DOHH2 (cell line): ENCODE results near the gene NFKB1.

Source experiments
- H3F3A ChIP-seq: fragments of 200-600 bp; sonication (generic), shearing (Covaris generic); 2 replicates; pipeline ENCODE4 v1.6.0; 2016; ENCODE audit warnings: antibody characterized with exemption, mild to moderate bottlenecking; ENCODE audit not compliant: control insufficient read depth, insufficient read depth
- H3K27ac ChIP-seq: fragments of 200-600 bp; sonication (generic); 2 replicates; pipeline ENCODE4 v1.5.1; 2014; ENCODE audit warnings: low read depth, mild to moderate bottlenecking, low read length, moderate library complexity
- H3K27me3 ChIP-seq: fragments of 200-600 bp; sonication (generic); 2 replicates; pipeline ENCODE4 v1.6.1; 2014; ENCODE audit warnings: mild to moderate bottlenecking, low read length, mixed read lengths; ENCODE audit not compliant: control insufficient read depth
- H3K36me3 ChIP-seq: fragments of 200-600 bp; sonication (generic); 2 replicates; pipeline ENCODE4 v1.6.1; 2014; ENCODE audit warnings: mild to moderate bottlenecking, low read length, moderate library complexity, mixed read lengths; ENCODE audit not compliant: control insufficient read depth
- H3K4me1 ChIP-seq: fragments of 200-600 bp; sonication (generic); 2 replicates; pipeline ENCODE4 v1.6.1; 2014; ENCODE audit warnings: mild to moderate bottlenecking, low read length, mixed read lengths; ENCODE audit not compliant: control insufficient read depth
- H3K4me2 ChIP-seq: fragments of 200-600 bp; sonication (generic); 2 replicates; pipeline ENCODE4 v1.6.0; 2014; ENCODE audit warnings: mild to moderate bottlenecking, low read length, moderate library complexity
- H3K4me3 ChIP-seq: fragments of 200-600 bp; sonication (generic); 2 replicates; pipeline ENCODE4 v1.5.1; 2014; ENCODE audit warnings: mild to moderate bottlenecking, low read length, mixed read lengths
- H3K79me2 ChIP-seq: fragments of 200-600 bp; sonication (generic); 2 replicates; pipeline ENCODE4 v1.6.1; 2014; ENCODE audit warnings: mild to moderate bottlenecking, low read length, mixed read lengths; ENCODE audit not compliant: control insufficient read depth
- H3K9me2 ChIP-seq: fragments of 200-600 bp; sonication (generic); replicated peaks from 2 replicates; pipeline ENCODE4 v1.6.1; 2014; ENCODE audit warnings: mild to moderate bottlenecking, low read length, mixed read lengths; ENCODE audit not compliant: control insufficient read depth
- H3K9me3 ChIP-seq: fragments of 200-600 bp; sonication (generic); 2 replicates; pipeline ENCODE4 v1.6.1; 2014; ENCODE audit warnings: antibody characterized with exemption, low read length, mixed read lengths; ENCODE audit not compliant: control insufficient read depth, insufficient read depth
- H4K20me1 ChIP-seq: fragments of 200-600 bp; sonication (generic); 2 replicates; pipeline ENCODE4 v1.6.0; 2014; ENCODE audit warnings: low read depth, mild to moderate bottlenecking, antibody characterized with exemption, low read length, moderate library complexity; ENCODE audit not compliant: control insufficient read depth, insufficient read depth
- EZH2phosphoT487 ChIP-seq: fragments of 200-600 bp; sonication (generic); IDR thresholded peaks from 2 replicates; pipeline ENCODE4 v1.6.1; 2017; ENCODE audit warnings: borderline replicate concordance, mild to moderate bottlenecking, antibody characterized with exemption, low read length, moderate library complexity, mixed read lengths
- TF ChIP-seq, protein P1 (sequence below): fragments of 200-600 bp; sonication (generic); IDR thresholded peaks from one replicate; pipeline ENCODE4 v1.5.1; 2014; ENCODE audit warnings: antibody characterized with exemption, mild to moderate bottlenecking, low read depth, low read length; ENCODE audit not compliant: poor library complexity, severe bottlenecking

Gene NFKB1

DNA sequence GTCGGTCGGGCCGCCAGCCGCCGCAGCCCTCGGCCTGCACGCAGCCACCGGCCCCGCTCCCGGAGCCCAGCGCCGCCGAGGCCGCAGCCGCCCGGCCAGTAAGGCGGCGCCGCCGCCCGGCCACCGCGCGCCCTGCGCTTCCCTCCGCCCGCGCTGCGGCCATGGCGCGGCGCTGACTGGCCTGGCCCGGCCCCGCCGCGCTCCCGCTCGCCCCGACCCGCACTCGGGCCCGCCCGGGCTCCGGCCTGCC is 213 bp downstream of the NFKB1 start:
- H3K79me2 ChIP-seq, result peaks cover 48% of the 10 kb centered on the region
- H3K27ac ChIP-seq, result peak overlapping the region; percentile 84
- H3K27me3 ChIP-seq, result no peaks in the 10 kb centered on the region
- H3K4me1 ChIP-seq, result peaks cover 28% of the 10 kb centered on the region
- H3K4me2 ChIP-seq, result peak overlapping the region; percentile 96
- H3K9me2 ChIP-seq, result no peaks in the 10 kb centered on the region
- TF ChIP-seq, protein P1, sequence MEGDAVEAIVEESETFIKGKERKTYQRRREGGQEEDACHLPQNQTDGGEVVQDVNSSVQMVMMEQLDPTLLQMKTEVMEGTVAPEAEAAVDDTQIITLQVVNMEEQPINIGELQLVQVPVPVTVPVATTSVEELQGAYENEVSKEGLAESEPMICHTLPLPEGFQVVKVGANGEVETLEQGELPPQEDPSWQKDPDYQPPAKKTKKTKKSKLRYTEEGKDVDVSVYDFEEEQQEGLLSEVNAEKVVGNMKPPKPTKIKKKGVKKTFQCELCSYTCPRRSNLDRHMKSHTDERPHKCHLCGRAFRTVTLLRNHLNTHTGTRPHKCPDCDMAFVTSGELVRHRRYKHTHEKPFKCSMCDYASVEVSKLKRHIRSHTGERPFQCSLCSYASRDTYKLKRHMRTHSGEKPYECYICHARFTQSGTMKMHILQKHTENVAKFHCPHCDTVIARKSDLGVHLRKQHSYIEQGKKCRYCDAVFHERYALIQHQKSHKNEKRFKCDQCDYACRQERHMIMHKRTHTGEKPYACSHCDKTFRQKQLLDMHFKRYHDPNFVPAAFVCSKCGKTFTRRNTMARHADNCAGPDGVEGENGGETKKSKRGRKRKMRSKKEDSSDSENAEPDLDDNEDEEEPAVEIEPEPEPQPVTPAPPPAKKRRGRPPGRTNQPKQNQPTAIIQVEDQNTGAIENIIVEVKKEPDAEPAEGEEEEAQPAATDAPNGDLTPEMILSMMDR, result no peak
- TF ChIP-seq EZH2phosphoT487, result no peak
- H3K36me3 ChIP-seq, result peaks cover 28% of the 10 kb centered on the region
- H3K4me3 ChIP-seq, result peak overlapping the region; percentile 85
- H3F3A ChIP-seq, result no peaks in the 10 kb centered on the region
- H3K9me3 ChIP-seq, result no peaks in the 10 kb centered on the region
- H4K20me1 ChIP-seq, result peaks cover 10% of the 10 kb centered on the region

DNA sequence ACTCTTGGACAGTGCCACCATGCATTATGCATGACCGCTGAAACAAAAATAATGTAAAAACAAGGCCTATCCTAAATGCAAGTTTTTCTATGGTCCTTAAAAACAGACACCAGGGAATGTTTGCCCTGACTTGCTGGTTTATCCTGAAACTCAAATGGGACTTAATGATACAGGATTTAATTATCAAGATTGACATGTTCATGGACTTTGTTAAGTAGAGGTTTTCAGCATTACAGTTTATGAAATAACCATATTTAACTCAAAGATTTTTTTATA is 1.3 kb downstream of the NFKB1 start:
- Histone ChIP-seq H4K20me1 (peaks cover 10% of the 10 kb centered on the region), H3K4me2 (peak overlapping the region; percentile 96), H3K27me3 (no peaks in the 10 kb centered on the region), H3K9me2 (no peaks in the 10 kb centered on the region), H3K27ac (peak overlapping the region; percentile 84), H3K9me3 (no peaks in the 10 kb centered on the region), H3F3A (no peaks in the 10 kb centered on the region), H3K4me1 (peaks cover 28% of the 10 kb centered on the region), H3K79me2 (peaks cover 59% of the 10 kb centered on the region), H3K4me3 (peak overlapping the region; percentile 85), H3K36me3 (peaks cover 28% of the 10 kb centered on the region)
- TF ChIP-seq, protein P1, result no peak
- TF ChIP-seq EZH2phosphoT487, result no peak

DNA sequence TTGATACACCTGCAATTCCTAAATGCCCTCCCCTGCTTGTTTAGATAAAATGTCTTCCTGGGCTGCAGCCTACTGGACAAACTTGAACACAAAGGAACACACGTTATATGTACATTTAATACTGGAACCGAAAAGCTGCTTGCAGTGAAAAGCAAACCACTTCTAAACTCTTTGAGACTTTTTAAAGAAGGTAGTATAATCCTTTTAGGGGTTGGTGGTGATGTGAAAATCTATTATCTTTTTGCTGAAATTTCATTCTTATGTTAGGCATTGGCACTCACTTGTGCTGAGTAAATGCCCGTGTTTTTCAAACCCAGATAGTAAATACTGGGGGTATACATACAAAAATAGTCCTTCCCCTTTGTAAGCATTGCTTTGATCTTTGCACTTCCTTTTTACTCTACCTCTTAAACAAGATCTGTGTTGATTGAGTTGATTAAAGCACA is 2.2 kb downstream of the NFKB1 start:
- Histone ChIP-seq H3K27ac (peak overlapping the region; percentile 84), H3K79me2 (peaks cover 67% of the 10 kb centered on the region), H3K4me1 (peaks cover 28% of the 10 kb centered on the region), H4K20me1 (peaks cover 10% of the 10 kb centered on the region), H3K36me3 (peaks cover 28% of the 10 kb centered on the region), H3F3A (no peaks in the 10 kb centered on the region), H3K27me3 (no peaks in the 10 kb centered on the region), H3K9me2 (no peaks in the 10 kb centered on the region), H3K4me2 (peak overlapping the region; percentile 96), H3K9me3 (no peaks in the 10 kb centered on the region), H3K4me3 (peak overlapping the region; percentile 85)
- TF ChIP-seq EZH2phosphoT487, result no peak
- TF ChIP-seq, protein P1, result no peak
